ENCODE results near the gene PGP. TPM values are rescaled to one million over a fixed set of nuclear protein-coding genes. Genes with fewer than 3 reads are reported as not detected.

The PGP gene
- total and polyA plus RNA-seq, 2 of the 4 experiments (the other 2 are of a cell fraction), result 4.1 to 9.4 TPM

DNA sequence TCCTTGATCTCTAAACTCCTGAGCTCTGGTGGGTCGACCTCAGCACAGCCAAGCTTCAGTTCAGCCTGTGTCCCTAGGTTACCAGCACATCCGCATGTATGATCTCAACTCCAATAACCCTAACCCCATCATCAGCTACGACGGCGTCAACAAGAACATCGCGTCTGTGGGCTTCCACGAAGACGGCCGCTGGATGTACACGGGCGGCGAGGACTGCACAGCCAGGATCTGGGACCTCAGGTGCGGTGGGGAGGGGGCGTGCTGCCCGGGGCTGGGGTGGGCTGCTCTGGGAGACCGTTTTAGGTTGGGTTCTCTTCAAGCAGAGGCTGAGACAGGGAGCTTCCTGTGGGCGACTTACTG, 8.2 kb downstream of the PGP start:
- no peak for TF ChIP-seq NFE2L2 (IDR thresholded peaks at IDR 0.05; ENCODE audit: low read depth, low read length)
- no peak for TF ChIP-seq POLR2A (IDR thresholded peaks at IDR 0.05; ENCODE audit: low read depth, low read length)
- TF ChIP-seq MAFK (IDR thresholded peaks at IDR 0.05; ENCODE audit: low read depth, low read length), result no peak
- TF ChIP-seq FOS (IDR thresholded peaks at IDR 0.05; ENCODE audit: low read depth, low read length), result no peak
- TF ChIP-seq RCOR1 (IDR thresholded peaks at IDR 0.05; ENCODE audit: insufficient replicate concordance, low read length), result no peak
- no peak for TF ChIP-seq CHD1 (IDR thresholded peaks at IDR 0.05; ENCODE audit: low read depth, low read length)
- TF ChIP-seq BHLHE40 (IDR thresholded peaks at IDR 0.05; ENCODE audit: low read depth, low read length), result no peak
- TF ChIP-seq MAZ (IDR thresholded peaks at IDR 0.05; ENCODE audit: borderline replicate concordance, low read depth, low read length), result no peak
- no peak for TF ChIP-seq SMC3 (IDR thresholded peaks at IDR 0.05; ENCODE audit: low read depth, low read length)
- Histone ChIP-seq H2AFZ (replicated peaks; ENCODE audit: low read length, poor library complexity) (peak overlapping the region; percentile 100), H2BK5ac (ENCODE audit: low read depth, low read length, poor library complexity, severe bottlenecking) (no peak overlapping the region), H4K8ac (ENCODE audit: low read depth in 2 of 2, low read length in 2 of 2) (peak overlapping the region; percentile 91 to 99; a peak in 2 of 4 replicates), H3K27me3 (ENCODE audit: control insufficient read depth, insufficient read depth, low read length) (0 out of 2 replicates have a peak, but pooled peaks cover 2% of the 10 kb centered on the region), H3K56ac (ENCODE audit: extremely low read depth, insufficient read depth, low read length) (no peak overlapping the region), H3K9ac (ENCODE audit: low read depth, low read length) (peak overlapping the region; percentile 73), H3K4me1 (ENCODE audit: control insufficient read depth, insufficient read depth, low read length) (peaks cover 7% of the 10 kb centered on the region), H2BK120ac (ENCODE audit: low read depth, low read length) (no peak overlapping the region), H2AK9ac (replicated peaks; ENCODE audit: low read depth, low read length, poor library complexity) (peak overlapping the region; percentile 100), H3K4me2 (ENCODE audit: low read depth, low read length) (peak overlapping the region; percentile 91), H3K4me3 (ENCODE audit: insufficient read depth, low read depth, low read length) (peak overlapping the region; percentile 92; the same call in 1 of the 2 replicates), H3K36me3 (ENCODE audit: control insufficient read depth, insufficient read depth, low read length) (peaks cover 25% of the 10 kb centered on the region; the same call in 1 of the 2 replicates), H4K20me1 (ENCODE audit: insufficient read depth, low read length) (peaks cover 5% of the 10 kb centered on the region; the same call in 1 of the 2 replicates), H3K23ac (ENCODE audit: low read depth, low read length) (peak overlapping the region; percentile 87), H3K14ac (replicated peaks; ENCODE audit: low read depth, low read length) (peak overlapping the region; percentile 97; the same call in 1 of the 2 replicates), H3K4ac (ENCODE audit: low read depth, low read length) (peak overlapping the region; percentile 98), H3K9me3 (ENCODE audit: control insufficient read depth, insufficient read depth, low read length) (no peaks in the 10 kb centered on the region), H2BK20ac (ENCODE audit: low read depth, low read length) (no peak overlapping the region), H4K5ac (ENCODE audit: low read depth, low read length) (no peak overlapping the region), H3K9me1 (ENCODE audit: insufficient read depth, low read length) (peaks cover 6% of the 10 kb centered on the region; the same call in 1 of the 2 replicates), H2BK15ac (ENCODE audit: low read depth, low read length) (no peak overlapping the region), H2AK5ac (ENCODE audit: low read depth, low read length) (peak overlapping the region; percentile 98), H3K27ac (ENCODE audit: insufficient read depth, low read length) (peak overlapping the region; percentile 14), H3K18ac (ENCODE audit: low read depth, low read length) (no peak overlapping the region), H3K79me1 (ENCODE audit: low read depth in 1 of 2, low read length in 2 of 2) (peaks cover 13 to 24% of the 10 kb centered on the region in 2 experiments), H4K91ac (ENCODE audit: insufficient read depth, low read depth, low read length) (peak overlapping the region; percentile 69)
- ATAC-seq (ENCODE audit: low read depth), result no peak
- DNase-seq, result no peak
- intact Hi-C loops (cut with micrococcal nuclease) (no loop called here), in situ Hi-C loops (cut with MboI; ENCODE audit: low sequenced_read_pairs) (no loop called here), dilution Hi-C loops (cut with HindIII; ENCODE audit: low sequenced_read_pairs, unreplicated experiment) (no loop called here)
- 80% methylated on average over 2 of the region's 18 CpGs; no CpG with 5 or more reads in 1 of the 2 experiments for WGBS, 2 experiments (ENCODE audit: extremely low coverage in 2 of 2, insufficient read length in 1 of 2)
- ChIA-PET POLR2A (ENCODE audit: unreplicated experiment) (no interaction called here), CTCF (no interaction called here)
- no TSS peak for BruUV-seq (replicated peaks)
